ENCODE results near the gene EFCAB11.
"Not testable (repeated sequence)": the region's sequence is repeated elsewhere in the genome, so short reads cannot be mapped to it uniquely, and the experiment has no call there.

Gene EFCAB11

GRCh38 chr14:89909586-89909985 is 44.9 kb downstream of the EFCAB11 start:
- Mint-ChIP-seq H3K4me3 (no peak overlapping the region), H3K36me3 (ENCODE audit: low read depth) (no peaks in the 10 kb centered on the region), H3K4me1 (ENCODE audit: low read depth) (peaks cover 2% of the 10 kb centered on the region), H3K27ac (no peak overlapping the region), H3K9me3 (no peaks in the 10 kb centered on the region), H3K27me3 (ENCODE audit: low read depth) (peaks cover 23% of the 10 kb centered on the region)

- no peaks in the 10 kb centered on the region for H3K9me3 Mint-ChIP-seq
- H3K27me3 Mint-ChIP-seq (ENCODE audit: low read depth): peaks cover 23% of the 10 kb centered on the region
- no peak overlapping the region for H3K27ac Mint-ChIP-seq
- no peaks in the 10 kb centered on the region for H3K36me3 Mint-ChIP-seq (ENCODE audit: low read depth)
- H3K4me1 Mint-ChIP-seq (ENCODE audit: low read depth): peaks cover 2% of the 10 kb centered on the region
- no peak overlapping the region for H3K4me3 Mint-ChIP-seq
These were observed 45.6 kb downstream of the EFCAB11 start for GRCh38 chr14:89908712-89909450.

- Mint-ChIP-seq H3K4me1 (ENCODE audit: low read depth) (peaks cover 9% of the 10 kb centered on the region), H3K36me3 (ENCODE audit: low read depth) (no peaks in the 10 kb centered on the region), H3K27me3 (ENCODE audit: low read depth) (peaks cover 18% of the 10 kb centered on the region), H3K4me3 (no peak overlapping the region), H3K9me3 (no peaks in the 10 kb centered on the region), H3K27ac (no peak overlapping the region)
These were observed 46.9 kb downstream of the EFCAB11 start for GRCh38 chr14:89907655-89908054.

- no peaks in the 10 kb centered on the region for H3K9me3 Mint-ChIP-seq
- H3K27ac Mint-ChIP-seq: no peak overlapping the region
- H3K27me3 Mint-ChIP-seq (ENCODE audit: low read depth): peaks cover 11% of the 10 kb centered on the region
- H3K4me1 Mint-ChIP-seq (ENCODE audit: low read depth): peaks cover 9% of the 10 kb centered on the region
- no peaks in the 10 kb centered on the region for H3K36me3 Mint-ChIP-seq (ENCODE audit: low read depth)
- no peak overlapping the region for H3K4me3 Mint-ChIP-seq
These were observed 48.5 kb downstream of the EFCAB11 start for GRCh38 chr14:89906000-89906399.

GRCh38 chr14:89903340-89903952 is 51.1 kb downstream of the EFCAB11 start:
- Mint-ChIP-seq H3K4me1 (ENCODE audit: low read depth) (peaks cover 9% of the 10 kb centered on the region), H3K27me3 (ENCODE audit: low read depth) (peaks cover 7% of the 10 kb centered on the region), H3K36me3 (ENCODE audit: low read depth) (no peaks in the 10 kb centered on the region), H3K27ac (no peak overlapping the region), H3K9me3 (no peaks in the 10 kb centered on the region), H3K4me3 (no peak overlapping the region)

- Mint-ChIP-seq H3K9me3 (no peaks in the 10 kb centered on the region), H3K36me3 (ENCODE audit: low read depth) (no peaks in the 10 kb centered on the region), H3K27me3 (ENCODE audit: low read depth) (peaks cover 7% of the 10 kb centered on the region), H3K4me3 (no peak overlapping the region), H3K27ac (no peak overlapping the region), H3K4me1 (ENCODE audit: low read depth) (peaks cover 9% of the 10 kb centered on the region)
These were observed 51.6 kb downstream of the EFCAB11 start for GRCh38 chr14:89902881-89903280.

- H3K36me3 Mint-ChIP-seq (ENCODE audit: low read depth): no peaks in the 10 kb centered on the region
- peaks cover 7% of the 10 kb centered on the region for H3K27me3 Mint-ChIP-seq (ENCODE audit: low read depth)
- no peak overlapping the region for H3K27ac Mint-ChIP-seq
- no peaks in the 10 kb centered on the region for H3K9me3 Mint-ChIP-seq
- H3K4me3 Mint-ChIP-seq: no peak overlapping the region
- H3K4me1 Mint-ChIP-seq (ENCODE audit: low read depth): peaks cover 9% of the 10 kb centered on the region
These were observed 53.7 kb downstream of the EFCAB11 start for GRCh38 chr14:89900802-89901201.

- Mint-ChIP-seq H3K36me3 (ENCODE audit: low read depth) (no peaks in the 10 kb centered on the region), H3K27me3 (ENCODE audit: low read depth) (peaks cover 2% of the 10 kb centered on the region), H3K27ac (no peak overlapping the region), H3K4me3 (no peak overlapping the region), H3K9me3 (no peaks in the 10 kb centered on the region), H3K4me1 (ENCODE audit: low read depth) (peaks cover 7% of the 10 kb centered on the region)
These were observed 54.4 kb downstream of the EFCAB11 start for GRCh38 chr14:89899917-89900663.

- H3K36me3 Mint-ChIP-seq (ENCODE audit: low read depth): no peaks in the 10 kb centered on the region
- H3K9me3 Mint-ChIP-seq: no peaks in the 10 kb centered on the region
- H3K4me3 Mint-ChIP-seq: no peak overlapping the region
- no peak overlapping the region for H3K27ac Mint-ChIP-seq
- H3K4me1 Mint-ChIP-seq (ENCODE audit: low read depth): peaks cover 7% of the 10 kb centered on the region
- no peaks in the 10 kb centered on the region for H3K27me3 Mint-ChIP-seq (ENCODE audit: low read depth)
These were observed 55.2 kb downstream of the EFCAB11 start for GRCh38 chr14:89899291-89899690.

GRCh38 chr14:89893388-89893787 is 61.1 kb downstream of the EFCAB11 start:
- H3K36me3 Mint-ChIP-seq (ENCODE audit: low read depth); H3K4me1 Mint-ChIP-seq (ENCODE audit: low read depth); H3K4me3 Mint-ChIP-seq; H3K27ac Mint-ChIP-seq; H3K27me3 Mint-ChIP-seq (ENCODE audit: low read depth); H3K9me3 Mint-ChIP-seq: not testable (repeated sequence)

- Mint-ChIP-seq H3K27me3 (ENCODE audit: low read depth) (no peaks in the 10 kb centered on the region), H3K36me3 (ENCODE audit: low read depth) (no peaks in the 10 kb centered on the region), H3K27ac (no peak overlapping the region), H3K4me3 (no peak overlapping the region), H3K4me1 (ENCODE audit: low read depth) (no peaks in the 10 kb centered on the region), H3K9me3 (peaks cover 3% of the 10 kb centered on the region)
These were observed 61.6 kb downstream of the EFCAB11 start for GRCh38 chr14:89892953-89893352.

- not testable (repeated sequence) for H3K27ac Mint-ChIP-seq; H3K9me3 Mint-ChIP-seq; H3K36me3 Mint-ChIP-seq (ENCODE audit: low read depth); H3K27me3 Mint-ChIP-seq (ENCODE audit: low read depth); H3K4me1 Mint-ChIP-seq (ENCODE audit: low read depth); H3K4me3 Mint-ChIP-seq
These were observed 62.8 kb downstream of the EFCAB11 start for GRCh38 chr14:89891721-89892120.

GRCh38 chr14:89891055-89891454 is 63.5 kb downstream of the EFCAB11 start:
- no peaks in the 10 kb centered on the region for H3K4me1 Mint-ChIP-seq (ENCODE audit: low read depth)
- H3K4me3 Mint-ChIP-seq: no peak overlapping the region

GRCh38 chr14:89890589-89890988 is 63.9 kb downstream of the EFCAB11 start:
- no peak overlapping the region for H3K4me3 Mint-ChIP-seq
- no peak overlapping the region for H3K27ac Mint-ChIP-seq
- no peaks in the 10 kb centered on the region for H3K36me3 Mint-ChIP-seq (ENCODE audit: low read depth)
- H3K27me3 Mint-ChIP-seq (ENCODE audit: low read depth): no peaks in the 10 kb centered on the region
- H3K4me1 Mint-ChIP-seq (ENCODE audit: low read depth): no peaks in the 10 kb centered on the region
- H3K9me3 Mint-ChIP-seq: peaks cover 3% of the 10 kb centered on the region

More at GRCh38 chr14:89891055-89891454, 63.5 kb downstream of the EFCAB11 start:
- H3K27me3 Mint-ChIP-seq (ENCODE audit: low read depth): no peaks in the 10 kb centered on the region
- H3K9me3 Mint-ChIP-seq: peaks cover 3% of the 10 kb centered on the region
- no peak overlapping the region for H3K27ac Mint-ChIP-seq
- H3K36me3 Mint-ChIP-seq (ENCODE audit: low read depth): no peaks in the 10 kb centered on the region

- Mint-ChIP-seq H3K4me3 (no peak overlapping the region), H3K27ac (no peak overlapping the region), H3K4me1 (ENCODE audit: low read depth) (no peaks in the 10 kb centered on the region), H3K27me3 (ENCODE audit: low read depth) (no peaks in the 10 kb centered on the region), H3K36me3 (ENCODE audit: low read depth) (no peaks in the 10 kb centered on the region), H3K9me3 (peaks cover 3% of the 10 kb centered on the region)
These were observed 64.9 kb downstream of the EFCAB11 start for GRCh38 chr14:89889626-89890025.

All from T-helper 1 cell treated with Interleukin-12 subunit alpha and Interleukin-12 subunit beta and Interleukin-4 antibody, amounts not matched to agents 30 μg/mL and 1 μg/mL, for 36 hours (primary cell).